Activated CD8-positive, alpha-beta memory T cell treated with anti-CD3 and anti-CD28 coated beads for 24 hours (primary cell): ENCODE data around the gene RANBP3L.
"Not testable (repeated sequence)": the region's sequence is repeated elsewhere in the genome, so short reads cannot be mapped to it uniquely, and the experiment has no call there.

ENCODE experiments used
- DNase-seq: peaks from one replicate; pipeline ENCODE4 v3.0.0-alpha.2; 2020

The RANBP3L gene, protein sequence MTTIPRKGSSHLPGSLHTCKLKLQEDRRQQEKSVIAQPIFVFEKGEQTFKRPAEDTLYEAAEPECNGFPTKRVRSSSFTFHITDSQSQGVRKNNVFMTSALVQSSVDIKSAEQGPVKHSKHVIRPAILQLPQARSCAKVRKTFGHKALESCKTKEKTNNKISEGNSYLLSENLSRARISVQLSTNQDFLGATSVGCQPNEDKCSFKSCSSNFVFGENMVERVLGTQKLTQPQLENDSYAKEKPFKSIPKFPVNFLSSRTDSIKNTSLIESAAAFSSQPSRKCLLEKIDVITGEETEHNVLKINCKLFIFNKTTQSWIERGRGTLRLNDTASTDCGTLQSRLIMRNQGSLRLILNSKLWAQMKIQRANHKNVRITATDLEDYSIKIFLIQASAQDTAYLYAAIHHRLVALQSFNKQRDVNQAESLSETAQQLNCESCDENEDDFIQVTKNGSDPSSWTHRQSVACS

DNA sequence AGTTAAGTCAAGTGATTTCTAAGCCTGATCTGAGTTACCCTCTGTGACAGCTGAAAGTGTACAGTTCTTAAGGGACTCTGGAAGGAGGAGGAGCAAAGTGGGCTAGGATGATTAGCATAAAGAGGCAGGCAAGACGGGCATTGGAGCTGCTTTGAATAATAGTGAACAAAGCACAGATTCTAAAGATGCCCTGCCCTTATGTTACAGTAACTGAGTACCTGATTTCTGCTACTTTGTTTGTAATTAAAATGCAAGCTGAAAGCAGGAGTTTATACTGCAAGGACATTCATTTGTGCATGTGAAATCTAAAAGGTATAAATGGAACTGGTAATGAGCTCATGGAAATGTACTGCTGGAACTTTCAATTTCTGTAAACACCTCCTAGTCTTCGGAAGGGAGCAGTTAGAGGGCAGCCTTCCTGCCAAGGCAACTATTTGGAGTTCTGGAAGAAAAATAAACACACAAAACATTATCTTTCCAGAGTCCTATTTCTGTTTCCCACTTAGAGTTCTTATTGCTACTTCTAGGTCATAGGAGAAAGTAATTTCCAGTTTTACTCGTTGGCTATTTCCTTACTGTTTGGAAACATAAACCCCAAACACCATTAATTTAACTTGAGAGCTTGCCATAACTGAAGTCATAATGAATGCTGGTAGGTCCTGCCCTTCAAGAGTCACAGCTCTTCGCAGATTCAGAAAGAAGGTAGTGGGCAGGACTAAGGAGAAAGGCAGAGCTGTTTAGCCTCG is at the start of gene RANBP3L:
RANBP3L (minus strand) TSS at position 45 of the 746 bp plus-strand sequence. CDS start 486 bp downstream, outside the sequence.
- DNase-seq: no peak

DNA sequence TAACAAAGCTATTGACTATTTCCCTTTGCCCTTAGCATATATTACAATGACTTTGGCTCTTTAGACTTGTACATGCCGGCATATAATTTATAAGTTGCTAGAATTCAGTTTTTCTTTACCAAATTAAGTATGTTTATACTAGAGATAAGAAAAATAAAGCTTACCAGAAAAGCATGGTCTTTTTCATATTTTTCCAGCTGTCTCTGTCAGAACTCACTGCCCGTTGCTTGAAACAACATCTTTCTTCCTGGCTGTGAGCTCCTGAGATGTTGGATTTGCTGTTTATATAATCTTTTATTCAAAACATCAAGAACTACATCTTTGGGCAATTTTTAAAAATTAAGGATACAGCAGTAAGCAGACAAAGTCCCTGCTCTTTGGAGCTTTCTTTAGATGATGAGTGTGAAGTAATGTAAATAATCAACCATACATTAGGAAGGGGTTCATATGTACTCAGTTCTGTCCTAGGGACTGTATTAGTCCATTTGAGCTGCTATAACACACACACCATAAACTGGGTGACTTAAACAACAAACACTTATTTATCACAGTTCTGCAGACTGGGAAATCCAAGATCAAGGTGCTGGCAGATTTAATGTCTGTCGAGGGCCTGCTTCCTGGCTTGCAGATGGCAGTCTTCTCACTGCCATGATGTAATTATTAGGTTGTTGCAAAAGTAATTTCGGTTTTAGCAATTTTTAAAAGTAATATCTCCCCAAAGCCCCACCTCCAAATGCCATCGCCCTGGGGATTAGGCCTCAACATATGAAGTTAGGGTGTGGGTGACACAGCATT is 45.4 kb upstream of the RANBP3L start:
- no peak for DNase-seq

DNA sequence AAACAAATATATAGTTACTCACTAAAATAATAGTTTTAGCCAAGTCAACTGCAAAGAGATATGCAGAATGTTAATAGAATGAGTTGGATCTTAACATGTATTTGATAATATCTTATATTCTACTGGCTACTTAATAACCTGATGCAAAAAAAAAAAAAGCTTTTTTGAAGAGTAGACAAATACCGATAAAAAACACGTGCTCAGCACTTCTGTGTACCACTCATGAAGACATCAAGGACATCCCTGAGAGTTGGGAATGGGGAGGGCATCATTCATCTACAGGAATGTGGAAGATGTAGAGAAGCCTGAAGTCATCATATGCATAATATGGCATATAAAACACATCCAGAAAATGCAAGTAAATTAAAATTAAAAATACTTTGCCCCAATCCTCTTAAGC is 43.2 kb upstream of the RANBP3L start:
- DNase-seq: no peak

DNA sequence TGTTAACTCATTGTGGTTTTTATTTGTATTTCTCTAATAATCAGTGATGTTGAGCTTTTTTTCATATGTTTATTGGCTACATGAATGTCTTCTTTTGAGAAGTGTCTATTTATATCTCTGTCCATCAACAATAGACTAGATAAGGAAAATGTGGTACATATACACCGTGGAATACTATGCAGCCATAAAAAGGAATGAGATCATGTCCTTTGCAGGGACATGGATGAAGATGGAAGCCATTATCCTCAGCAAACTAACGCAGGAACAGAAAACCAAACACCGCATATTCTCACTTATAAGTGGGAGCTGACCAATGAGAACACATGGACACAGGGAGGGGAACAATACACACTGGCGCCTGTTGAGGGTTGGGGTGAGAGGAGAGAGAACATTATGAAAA is 40.0 kb upstream of the RANBP3L start:
- DNase-seq: not testable (repeated sequence)

DNA sequence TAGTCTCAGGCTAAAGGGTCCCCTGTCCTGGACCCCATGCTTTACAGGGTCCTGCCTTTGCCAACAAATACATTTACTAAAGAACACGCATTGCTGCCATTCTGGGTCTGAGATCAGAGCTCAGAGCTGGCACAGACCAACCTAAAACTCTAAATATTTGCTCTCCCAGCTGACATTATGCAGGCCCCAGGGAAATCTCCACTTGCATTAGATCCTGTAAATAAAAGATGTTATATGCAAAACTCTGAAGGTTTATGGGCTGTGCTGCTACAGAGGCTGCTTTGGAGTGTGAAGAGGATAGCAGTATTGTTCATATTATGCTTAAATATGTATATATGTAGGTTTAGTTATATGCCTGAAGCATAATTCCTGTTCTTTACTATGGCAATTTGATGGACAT is 35.9 kb upstream of the RANBP3L start:
- DNase-seq: no peak

DNA sequence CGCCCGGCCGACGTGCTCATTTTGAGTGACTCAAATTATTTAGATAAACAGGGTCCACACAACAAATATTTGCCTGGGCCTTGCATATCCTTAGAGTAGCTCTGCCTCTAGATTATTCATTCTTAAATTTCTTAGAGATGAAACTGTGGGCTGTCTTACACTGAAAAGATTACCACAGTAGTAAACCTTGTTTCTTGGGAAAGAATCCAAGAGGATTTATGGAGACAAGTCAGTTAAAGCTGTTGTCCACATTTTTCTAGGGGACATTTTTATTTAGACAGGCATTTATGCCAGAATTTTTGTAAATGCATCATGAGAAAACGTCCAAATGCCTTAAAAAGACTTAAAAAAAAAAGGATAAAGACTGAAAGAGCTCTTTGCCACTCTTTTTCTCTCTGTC is 32.6 kb upstream of the RANBP3L start:
- no peak for DNase-seq

DNA sequence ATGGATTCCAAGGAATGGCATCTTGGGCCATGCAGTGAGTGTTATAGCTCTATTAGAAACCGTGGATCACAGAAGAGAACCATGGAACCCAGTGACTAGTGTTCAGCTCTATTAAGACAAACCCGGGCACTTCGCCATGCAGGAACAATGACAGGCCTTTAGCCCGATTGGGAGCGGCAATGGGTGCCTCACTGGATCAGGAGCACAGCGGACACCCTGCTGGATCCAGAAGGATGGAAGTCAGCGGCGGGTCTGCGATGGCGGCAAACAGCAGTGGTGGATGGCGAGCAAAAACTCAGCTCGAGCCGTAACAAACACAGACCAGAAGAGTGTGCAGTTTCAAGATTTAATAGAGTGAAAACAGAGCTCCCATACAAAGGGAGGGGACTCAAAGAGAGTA is 31.0 kb upstream of the RANBP3L start:
- not testable (repeated sequence) for DNase-seq

DNA sequence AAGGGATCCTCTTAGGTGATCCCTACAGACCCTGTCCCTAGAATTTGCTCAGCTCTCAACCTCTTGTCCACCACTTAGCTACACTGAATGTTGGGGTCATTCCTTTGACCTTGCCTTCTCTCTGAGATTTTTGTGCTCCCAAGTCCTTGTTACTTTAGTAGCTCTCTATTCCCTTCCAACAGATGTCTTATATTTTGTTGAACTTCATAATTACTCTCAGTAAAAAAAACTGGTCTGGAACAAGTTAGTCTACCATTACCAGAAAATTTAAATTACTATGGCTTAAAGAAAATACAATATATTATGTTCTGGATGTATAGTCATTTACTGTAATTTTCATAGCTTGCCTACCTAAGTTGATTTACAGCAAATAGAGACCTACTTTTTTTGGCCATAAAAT is 23.5 kb upstream of the RANBP3L start:
- DNase-seq: no peak

DNA sequence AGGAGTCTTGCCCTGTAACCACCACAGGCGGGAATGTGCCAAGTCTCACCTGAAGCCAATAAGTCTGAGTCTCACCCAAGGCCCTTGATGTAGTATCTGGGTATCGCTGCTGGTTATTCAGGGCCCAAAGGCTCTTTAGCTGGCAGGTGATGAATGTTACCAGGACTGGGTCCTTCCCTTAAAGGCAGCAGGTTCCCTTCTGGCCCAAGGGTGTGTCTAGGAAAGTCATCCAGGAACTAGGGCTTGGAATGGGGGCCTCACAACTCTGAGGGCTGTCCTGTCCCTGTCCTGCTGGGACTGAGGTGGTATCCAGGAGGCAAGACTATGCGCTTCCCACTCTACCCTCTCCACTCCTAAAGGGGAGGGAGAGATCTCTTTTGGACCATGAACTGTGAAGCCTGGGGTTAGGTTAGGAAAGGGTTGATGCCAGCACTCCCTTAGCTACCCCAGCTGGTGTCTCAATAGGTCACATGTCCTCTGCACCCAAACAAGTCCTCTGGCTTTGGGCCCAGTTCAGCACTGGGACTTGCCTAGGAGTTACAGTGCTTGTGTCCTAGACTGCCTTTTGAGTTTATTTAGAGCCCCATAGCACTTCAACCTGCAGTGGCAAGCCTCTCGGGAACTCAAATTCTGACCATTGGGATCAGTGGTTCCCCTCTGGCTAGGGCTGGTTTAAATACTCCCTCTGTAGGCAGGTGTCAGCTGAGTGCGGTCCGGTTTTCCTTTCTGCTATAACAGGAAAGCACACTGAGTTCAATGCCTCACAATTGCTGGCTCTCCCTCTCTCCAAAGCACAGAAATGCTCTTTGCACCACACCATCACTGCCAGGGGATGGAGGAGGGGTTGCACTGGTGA is 22.5 kb upstream of the RANBP3L start:
- no peak for DNase-seq

DNA sequence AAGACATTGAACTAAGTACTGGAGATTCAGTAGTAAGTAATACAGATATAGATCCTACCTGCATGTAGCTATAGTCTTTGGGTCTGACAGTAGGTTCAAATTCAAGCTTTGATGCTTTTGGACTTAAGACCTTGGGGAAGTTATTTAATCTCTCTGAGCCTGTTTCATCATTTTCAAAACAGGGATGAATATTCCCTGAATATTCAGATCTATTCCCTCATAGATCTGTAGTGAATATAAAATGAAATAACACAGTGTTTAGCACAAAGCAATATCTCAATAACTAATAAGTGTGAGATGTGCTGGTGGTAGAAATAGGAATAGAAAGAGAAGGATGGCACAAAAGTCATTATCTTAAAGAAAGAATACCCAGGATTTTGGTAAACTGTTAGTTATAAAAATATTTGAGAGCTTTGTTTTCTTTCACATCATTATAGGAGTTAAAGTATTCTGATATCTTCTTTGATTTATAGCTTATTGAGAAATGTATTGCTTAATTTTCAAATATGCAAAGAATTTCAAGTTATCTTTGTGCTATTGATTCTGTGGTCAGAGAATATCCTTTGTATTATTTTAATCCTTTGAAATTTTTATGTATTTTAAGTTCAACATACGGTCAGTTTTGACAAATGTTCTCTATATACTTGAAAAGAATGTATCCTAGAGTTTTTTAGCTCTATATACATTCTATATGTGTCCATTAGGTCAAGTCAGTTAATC is 11.4 kb upstream of the RANBP3L start:
- no peak for DNase-seq

DNA sequence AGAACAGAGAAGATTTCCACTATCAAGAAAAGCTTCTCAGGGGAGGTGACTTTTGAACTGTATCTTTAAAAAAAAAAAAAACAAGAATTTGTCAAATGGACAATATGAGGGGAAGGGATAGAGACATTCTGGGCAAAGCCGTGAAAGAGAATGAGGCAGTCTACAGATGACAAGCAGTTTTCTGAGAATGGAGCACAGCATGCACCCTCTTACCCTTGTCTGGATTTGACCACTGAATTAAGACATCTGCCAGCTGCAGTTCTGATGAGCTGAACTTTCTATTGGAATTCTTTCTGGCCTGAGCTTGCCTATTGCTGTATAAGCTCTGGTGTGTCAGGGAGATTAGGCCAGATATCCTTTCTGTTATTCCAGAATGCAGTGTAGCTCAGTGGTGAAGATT is 10.3 kb upstream of the RANBP3L start:
- no peak for DNase-seq

DNA sequence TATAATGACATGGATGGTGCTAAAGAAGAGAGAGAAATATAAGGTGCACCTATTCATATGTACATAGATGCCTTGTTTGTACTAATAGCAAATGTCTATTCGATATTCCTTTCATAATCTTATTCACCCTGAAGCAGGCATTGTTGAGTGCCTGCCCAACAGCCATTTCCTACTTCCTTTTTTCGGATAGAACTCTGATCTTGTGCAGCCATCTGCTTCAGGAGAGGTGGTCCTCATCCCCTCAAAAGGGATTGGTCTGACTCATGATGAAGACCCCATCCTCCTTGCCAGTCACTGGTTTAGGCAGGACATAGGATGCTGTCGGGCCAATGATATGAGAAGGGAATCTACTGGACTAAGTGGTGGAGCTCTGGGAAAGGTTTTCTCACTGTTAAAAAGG is 8.4 kb upstream of the RANBP3L start:
- no peak for DNase-seq

DNA sequence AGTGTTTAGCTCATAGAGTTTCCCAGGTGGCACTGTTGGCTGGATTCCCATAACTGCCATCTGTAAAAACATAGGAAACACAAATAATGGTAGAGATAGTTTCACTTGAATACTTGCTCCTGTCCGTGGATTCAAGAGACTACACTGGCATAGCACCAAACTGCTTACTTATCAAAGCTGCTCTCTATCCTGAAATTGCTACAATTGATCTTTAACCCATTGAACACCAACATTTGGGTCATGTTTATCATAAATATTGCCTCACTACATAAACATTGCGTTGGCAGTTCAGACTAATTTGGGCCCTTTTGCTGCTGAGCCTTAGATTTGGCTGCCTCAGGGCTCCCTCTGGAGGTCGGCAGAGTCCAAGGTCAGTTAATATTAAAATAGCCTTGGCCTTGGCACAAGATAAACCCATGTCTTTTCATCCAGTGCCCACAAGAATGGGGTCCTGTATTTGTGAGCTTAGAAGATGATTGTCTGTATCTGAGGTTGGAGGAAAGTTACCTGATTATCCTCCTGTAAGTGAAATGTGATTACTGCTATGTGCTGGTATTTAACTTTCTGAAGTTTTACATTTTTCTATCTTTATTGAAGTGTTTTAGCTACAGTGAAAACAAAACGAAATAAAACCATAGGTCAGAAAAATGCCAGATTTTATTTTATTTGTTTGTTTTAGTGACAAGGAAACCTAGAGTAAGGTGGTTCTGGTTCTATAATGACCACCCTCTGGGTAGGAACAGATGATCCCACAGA is 4.0 kb upstream of the RANBP3L start:
- no peak for DNase-seq

DNA sequence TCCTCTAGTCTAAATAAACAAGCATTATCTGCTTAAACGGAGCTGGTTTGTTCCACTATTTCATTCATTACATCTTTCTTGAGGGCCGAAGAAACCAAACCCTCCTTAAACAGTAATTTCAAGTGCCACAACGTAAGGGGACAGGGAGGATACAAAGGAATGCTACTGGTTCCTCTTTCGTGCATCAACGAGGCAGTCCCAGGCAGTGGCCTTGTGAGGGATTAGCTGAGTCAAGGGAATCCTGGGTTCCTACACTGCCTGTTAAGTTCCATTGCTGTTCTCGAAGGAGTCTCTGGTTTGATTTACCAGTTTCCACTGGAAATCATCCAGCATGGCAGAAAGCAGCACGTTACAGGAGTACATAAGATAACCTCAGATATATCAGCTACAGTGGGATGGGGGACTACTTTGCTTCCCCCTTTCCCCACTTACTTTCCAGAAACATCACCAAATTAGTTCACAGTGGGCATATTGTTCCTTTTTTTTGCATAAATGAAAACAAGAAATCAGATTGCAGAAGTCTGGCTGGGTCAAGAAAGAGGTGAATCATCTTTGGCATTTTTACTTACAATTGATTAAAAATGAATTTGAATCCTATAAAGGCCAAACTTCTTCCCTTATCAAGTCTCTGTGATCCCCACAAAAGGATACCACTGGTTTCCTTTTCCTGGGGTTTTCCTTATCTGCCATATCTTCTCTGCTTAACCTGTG is 2.5 kb upstream of the RANBP3L start:
- no peak for DNase-seq

DNA sequence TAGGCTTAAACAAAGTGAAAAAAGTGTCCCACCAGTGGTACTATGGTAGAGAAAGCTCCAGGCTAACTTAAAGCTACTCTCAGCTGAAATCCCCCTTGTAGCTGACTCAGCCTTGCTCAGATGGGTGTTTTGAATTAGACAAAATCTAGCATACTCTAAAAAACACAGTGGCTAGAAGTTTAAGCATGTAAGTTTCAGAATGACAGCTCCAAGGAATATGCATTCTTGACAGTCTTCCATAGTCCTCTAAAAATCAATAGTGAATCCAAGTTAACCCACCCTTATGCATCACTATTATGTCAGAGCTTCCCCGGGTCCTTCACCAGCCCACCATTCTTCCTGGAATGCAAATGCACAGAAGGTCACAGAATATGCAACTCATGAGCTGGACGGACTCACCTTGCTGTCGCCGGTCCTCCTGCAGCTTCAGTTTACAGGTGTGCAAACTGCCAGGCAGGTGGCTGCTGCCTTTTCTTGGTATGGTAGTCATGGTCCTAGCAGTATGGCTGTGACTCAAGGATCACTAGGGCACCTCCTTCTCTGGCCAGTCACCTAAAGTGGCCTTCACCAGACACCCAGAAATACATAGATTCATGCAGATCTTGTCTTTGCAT is 668 bp downstream of the RANBP3L start:
- DNase-seq: no peak

DNA sequence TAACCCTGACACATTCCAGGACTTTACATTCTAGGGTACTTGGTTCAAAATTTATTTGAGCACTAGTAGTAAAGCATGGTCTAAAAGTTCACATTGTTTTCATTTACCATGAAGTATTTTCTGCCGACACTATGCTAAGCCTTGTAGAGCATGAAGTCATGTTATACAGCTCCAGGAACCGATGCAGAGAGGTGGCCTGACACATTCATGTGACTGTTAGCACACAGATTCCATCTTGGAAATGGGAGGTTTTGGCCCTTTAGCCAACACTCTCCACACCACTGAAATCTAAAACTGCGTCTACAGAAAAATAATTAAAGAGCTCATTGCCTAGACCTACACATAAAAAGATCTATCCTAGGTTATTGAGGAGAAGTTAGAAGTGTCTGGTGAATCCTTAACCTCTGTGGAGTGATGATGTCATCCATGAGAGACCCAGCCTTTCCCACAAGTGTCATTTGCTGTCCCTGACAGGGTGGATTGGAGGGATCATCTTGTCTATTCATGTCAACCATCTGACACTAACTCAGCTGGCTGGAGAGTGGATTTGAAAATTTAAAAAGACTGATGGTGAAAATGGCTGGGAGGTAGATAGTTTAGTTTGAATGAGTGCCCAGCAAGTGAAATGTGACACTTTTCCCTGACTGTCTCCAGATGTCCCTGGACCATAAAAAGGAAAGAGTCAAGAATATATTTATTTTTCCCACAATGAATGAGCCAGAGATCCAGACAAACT is 1.3 kb downstream of the RANBP3L start:
- no peak for DNase-seq

DNA sequence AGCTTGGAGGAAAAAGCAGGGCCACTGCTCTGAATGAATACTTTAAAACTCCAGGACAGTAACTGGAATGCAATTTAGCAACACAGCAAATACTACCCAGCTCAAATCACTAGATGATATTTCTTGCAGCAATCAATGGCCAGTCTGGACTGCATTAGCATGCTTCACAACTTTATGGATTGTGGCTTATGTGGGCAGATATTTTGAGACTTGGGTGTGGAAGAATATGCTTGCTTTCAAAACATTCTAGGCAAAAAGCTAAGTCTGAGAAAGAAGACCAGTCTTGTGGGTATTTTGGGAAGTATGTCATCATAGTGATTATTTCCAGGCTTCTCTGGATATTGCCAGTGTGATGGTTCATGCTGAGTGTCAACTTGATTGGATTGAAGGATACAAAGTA is 3.1 kb downstream of the RANBP3L start:
- no peak for DNase-seq

DNA sequence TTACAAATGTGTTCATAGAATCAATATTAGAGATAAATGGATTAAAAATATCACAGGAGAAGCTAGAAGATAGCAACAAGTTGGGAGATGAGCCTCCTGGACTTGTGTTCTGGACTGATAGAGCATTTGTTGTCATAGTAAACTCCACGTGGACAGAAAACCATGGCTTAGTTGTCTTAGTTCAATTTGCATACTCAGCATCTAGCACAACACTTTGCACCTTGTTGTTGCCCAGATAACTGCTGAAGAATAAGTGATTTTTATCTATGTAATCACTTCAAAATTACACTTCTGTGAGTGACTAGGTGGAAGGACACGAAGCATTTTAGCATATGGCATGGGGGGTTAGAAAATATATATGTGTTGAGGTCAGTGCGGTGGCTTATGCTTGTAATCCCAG is 4.0 kb downstream of the RANBP3L start:
- DNase-seq: no peak
